IMR-90 (cell line): Measurements from ENCODE around the gene AMIGO1. TPM values are rescaled to one million over a fixed set of nuclear protein-coding genes. Genes with fewer than 3 reads are reported as not detected.

Source experiments
- ATAC-seq: fragments of 200-7000 bp; cut with Tn5 transposase; 2 replicates; pipeline ENCODE4 v1.9.1; 2020; ENCODE audit warnings: low read depth, mild to moderate bottlenecking, moderate library complexity
- BruUV-seq: library from RNA; stranded (reverse); fragments of 400-500 nt; replicated peaks from 2 replicates; lab custom pipeline; 2021; lab: Mats Ljungman, UMichigan
- CTCF ChIA-PET: fragments of 300-600 bp; formaldehyde crosslinking; extraction: SDS; loops from one replicate; lab custom pipeline; 2021; ENCODE audit warnings: antibody characterized with exemption; lab: Yijun Ruan, JAX
- POLR2A ChIA-PET: fragments of 300-600 bp; sonication (Branson Sonifier 250); formaldehyde crosslinking; loops from one replicate; lab custom pipeline; 2022; ENCODE audit warnings: antibody characterized with exemption; ENCODE audit not compliant: unreplicated experiment; lab: Charles Lee
- DNase-seq: peaks from one replicate; pipeline ENCODE4 v3.0.0; 2013
- H2AFZ ChIP-seq: replicated peaks from 2 replicates; pipeline ENCODE3; 2013; ENCODE audit warnings: low read length, mild to moderate bottlenecking; ENCODE audit not compliant: poor library complexity
- H2AK5ac ChIP-seq: 2 replicates; pipeline ENCODE4 v1.6.1; 2013; ENCODE audit warnings: low read depth, low read length, inconsistent platforms
- H2AK9ac ChIP-seq: replicated peaks from 2 replicates; pipeline ENCODE3; 2013; ENCODE audit warnings: mild to moderate bottlenecking, low read depth, low read length, moderate library complexity; ENCODE audit not compliant: poor library complexity
- H2BK120ac ChIP-seq: 2 replicates; pipeline ENCODE4 v1.6.1; 2013; ENCODE audit warnings: low read depth, low read length, inconsistent platforms
- H2BK15ac ChIP-seq: 3 replicates; pipeline ENCODE4 v1.6.1; 2013; ENCODE audit warnings: low read depth, low read length, inconsistent platforms
- H2BK20ac ChIP-seq: 2 replicates; pipeline ENCODE4 v1.6.1; 2013; ENCODE audit warnings: low read depth, mild to moderate bottlenecking, inconsistent platforms, low read length, moderate library complexity
- H2BK5ac ChIP-seq: 2 replicates; pipeline ENCODE4 v1.6.1; 2013; ENCODE audit warnings: mild to moderate bottlenecking, low read depth, low read length, inconsistent platforms; ENCODE audit not compliant: poor library complexity, severe bottlenecking
- H3K14ac ChIP-seq: replicated peaks from 2 replicates; pipeline ENCODE4 v1.6.1; 2013; ENCODE audit warnings: low read depth, low read length, inconsistent platforms
- H3K18ac ChIP-seq: 2 replicates; pipeline ENCODE4 v1.6.1; 2013; ENCODE audit warnings: low read depth, low read length, control low read depth
- H3K23ac ChIP-seq: 2 replicates; pipeline ENCODE4 v1.6.1; 2013; ENCODE audit warnings: low read depth, low read length, inconsistent platforms
- H3K27ac ChIP-seq: 2 replicates; pipeline ENCODE4 v1.5.1; 2013; ENCODE audit warnings: mild to moderate bottlenecking, control low read depth, low read length; ENCODE audit not compliant: insufficient read depth
- H3K27me3 ChIP-seq: 2 replicates; pipeline ENCODE4 v1.6.1; 2013; ENCODE audit warnings: low read length; ENCODE audit not compliant: control insufficient read depth, insufficient read depth
- H3K36me3 ChIP-seq: 2 replicates; pipeline ENCODE4 v1.6.1; 2013; ENCODE audit warnings: low read length, mixed read lengths; ENCODE audit not compliant: control insufficient read depth, insufficient read depth
- H3K4ac ChIP-seq: 2 replicates; pipeline ENCODE4 v1.6.1; 2013; ENCODE audit warnings: low read depth, low read length, inconsistent platforms
- H3K4me1 ChIP-seq: 2 replicates; pipeline ENCODE4 v1.6.1; 2013; ENCODE audit warnings: low read length, mixed read lengths; ENCODE audit not compliant: control insufficient read depth, insufficient read depth
- H3K4me2 ChIP-seq: 2 replicates; pipeline ENCODE4 v1.6.1; 2013; ENCODE audit warnings: low read depth, mild to moderate bottlenecking, control low read depth, low read length, moderate library complexity
- H3K4me3 ChIP-seq: 2 replicates; pipeline ENCODE4 v1.5.1; 2013; ENCODE audit warnings: low read depth, mild to moderate bottlenecking, control low read depth, low read length, moderate library complexity; ENCODE audit not compliant: insufficient read depth
- H3K56ac ChIP-seq: 2 replicates; pipeline ENCODE4 v1.6.1; 2013; ENCODE audit warnings: low read length, inconsistent platforms; ENCODE audit not compliant: insufficient read depth; ENCODE audit errors: extremely low read depth
- H3K79me1 ChIP-seq, 2 experiments: 2 replicates each; pipeline ENCODE4 v1.6.1; 2013; ENCODE audit warnings: low read length in 2 of 2, inconsistent platforms in 1 of 2, low read depth in 1 of 2
- H3K9ac ChIP-seq: 2 replicates; pipeline ENCODE4 v1.6.1; 2013; ENCODE audit warnings: low read depth, low read length, control low read depth
- H3K9me1 ChIP-seq: 2 replicates; pipeline ENCODE4 v1.6.1; 2013; ENCODE audit warnings: low read length, inconsistent platforms; ENCODE audit not compliant: insufficient read depth
- H3K9me3 ChIP-seq: 2 replicates; pipeline ENCODE4 v1.6.1; 2013; ENCODE audit warnings: low read length; ENCODE audit not compliant: control insufficient read depth, insufficient read depth
- H4K20me1 ChIP-seq: 2 replicates; pipeline ENCODE4 v1.6.1; 2013; ENCODE audit warnings: low read length, inconsistent platforms; ENCODE audit not compliant: insufficient read depth
- H4K5ac ChIP-seq: 2 replicates; pipeline ENCODE4 v1.6.1; 2013; ENCODE audit warnings: mild to moderate bottlenecking, low read depth, low read length, control low read depth
- H4K8ac ChIP-seq, 2 experiments: 2 replicates each; pipeline ENCODE4 v1.6.1; 2013; ENCODE audit warnings: low read depth in 2 of 2, low read length in 2 of 2, control low read depth in 1 of 2, inconsistent platforms in 1 of 2
- H4K91ac ChIP-seq: 2 replicates; pipeline ENCODE4 v1.6.1; 2013; ENCODE audit warnings: low read depth, low read length, inconsistent platforms; ENCODE audit not compliant: insufficient read depth
- BHLHE40 ChIP-seq: fragments of 150-350 bp; IDR thresholded peaks from 2 replicates; pipeline ENCODE4 v1.6.1; 2016; ENCODE audit warnings: mild to moderate bottlenecking, low read depth, low read length
- CEBPB ChIP-seq: IDR thresholded peaks from 2 replicates; pipeline ENCODE4 v1.6.1; 2012; ENCODE audit warnings: low read depth, low read length, improper control_type of control experiment
- CHD1 ChIP-seq: IDR thresholded peaks from 2 replicates; pipeline ENCODE4 v1.6.1; 2012; ENCODE audit warnings: low read depth, low read length, improper control_type of control experiment
- CTCF ChIP-seq: conservative IDR thresholded peaks from 2 replicates; pipeline ENCODE4 v1.5.1; 2012; ENCODE audit warnings: mild to moderate bottlenecking, low read depth, low read length, improper control_type of control experiment
- MAFK ChIP-seq: IDR thresholded peaks from 2 replicates; pipeline ENCODE4 v1.6.1; 2012; ENCODE audit warnings: low read depth, low read length, improper control_type of control experiment
- POLR2A ChIP-seq: IDR thresholded peaks from 2 replicates; pipeline ENCODE4 v1.6.1; 2012; ENCODE audit warnings: mild to moderate bottlenecking, low read depth, low read length
- RCOR1 ChIP-seq: IDR thresholded peaks from 2 replicates; pipeline ENCODE4 v1.6.1; 2012; ENCODE audit warnings: mild to moderate bottlenecking, low read length, improper control_type of control experiment; ENCODE audit not compliant: insufficient replicate concordance
- RFX5 ChIP-seq: IDR thresholded peaks from 2 replicates; pipeline ENCODE4 v1.8.0; 2012; ENCODE audit warnings: low read depth, mild to moderate bottlenecking, low read length, moderate library complexity
- SMC3 ChIP-seq: fragments of 150-350 bp; IDR thresholded peaks from 2 replicates; pipeline ENCODE4 v1.6.1; 2016; ENCODE audit warnings: low read depth, mild to moderate bottlenecking, antibody characterized with exemption, low read length, moderate library complexity
- USF2 ChIP-seq: fragments of 150-350 bp; IDR thresholded peaks from 2 replicates; pipeline ENCODE4 v1.6.1; 2017; ENCODE audit warnings: mild to moderate bottlenecking, antibody characterized with exemption, low read length, low read depth
- WGBS, 2 experiments: methylation state at CpG; one replicate each; pipeline versions ENCODE4 v1.1.5 to v1.1.7; 2013; ENCODE audit warnings: missing lambda C conversion rate in 2 of 2; ENCODE audit not compliant: insufficient read length in 1 of 2; ENCODE audit errors: extremely low coverage in 2 of 2; 5-methylcytosine and 5-hydroxymethylcytosine counted together
- dilution Hi-C: fragments of 300-500 bp; cut with HindIII; formaldehyde crosslinking; loops from one replicate; pipeline ENCODE4 v1.14.3; 2018; ENCODE audit warnings: low sequenced_read_pairs; ENCODE audit not compliant: unreplicated experiment
- in situ Hi-C: fragments of 300-500 bp; cut with MboI; formaldehyde crosslinking; loops from 3 replicates; pipeline ENCODE4 v1.14.3; 2019; ENCODE audit warnings: low sequenced_read_pairs, inconsistent platforms, mixed read lengths
- intact Hi-C: fragments of 100-400 bp; cut with micrococcal nuclease; formaldehyde crosslinking; loops from 2 replicates; pipeline ENCODE4 v1.10.0; 2022
- polyA plus RNA-seq, 3 experiments: library from polyadenylated mRNA; depleted of rRNA; stranded (reverse); fragments of >200 nt; gene quantifications; 2 replicates each; pipeline ENCODE4 v1.2.3, GENCODE V29; 2012; ENCODE audit warnings: low replicate concordance in 1 of 3
- total RNA-seq: library from RNA; depleted of rRNA; stranded (reverse); fragments of >200 nt; gene quantifications from 2 replicates; pipeline ENCODE4 v1.2.3, GENCODE V29; 2012
- TF ChIP-seq, protein P1 (sequence below): fragments of 150-350 bp; IDR thresholded peaks from 2 replicates; pipeline ENCODE4 v1.6.1; 2016; ENCODE audit warnings: low read depth, mild to moderate bottlenecking, low read length, moderate library complexity, borderline replicate concordance

Gene AMIGO1
- total and polyA plus RNA-seq, 2 of the 4 experiments (the other 2 are of a cell fraction), result 1.5 to 1.6 TPM

DNA sequence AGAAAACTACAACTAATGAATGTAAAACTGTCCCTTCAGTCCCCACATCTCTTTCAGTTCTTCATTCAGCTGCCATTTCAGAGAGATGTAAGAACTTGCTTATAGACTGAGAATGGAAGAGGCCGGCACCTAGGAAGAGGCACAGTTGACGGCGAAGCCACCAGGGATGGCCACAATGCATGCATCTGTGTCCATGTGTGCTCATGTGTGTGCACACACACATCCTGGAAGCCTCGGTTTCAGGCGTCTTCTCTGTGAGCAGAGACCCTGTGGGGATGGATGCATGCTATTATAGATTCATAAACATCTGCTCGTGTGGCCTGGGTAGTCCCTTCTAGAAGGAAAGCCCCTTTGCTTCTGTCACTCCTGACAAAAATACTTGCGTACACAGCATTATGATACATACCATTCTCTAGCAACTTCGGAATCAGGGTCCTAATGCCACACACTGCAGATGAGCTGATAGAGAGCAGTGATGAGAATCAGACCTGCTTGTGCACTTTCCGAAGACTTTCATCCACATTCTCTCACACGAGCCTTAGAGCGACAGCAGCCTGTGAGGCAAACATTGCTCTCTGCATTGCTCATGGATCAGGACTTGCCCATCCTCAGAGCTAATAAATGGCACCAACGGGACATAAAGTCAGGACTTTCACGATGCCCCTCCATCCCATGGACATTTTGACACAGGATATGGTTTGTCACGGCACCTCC is 17.7 kb upstream of the AMIGO1 start:
- ATAC-seq, result no peak
- no peak overlapping the region for H2BK15ac ChIP-seq
- DNase-seq, result no peak
- no peaks in the 10 kb centered on the region; the same call in 1 of the 2 replicates for H3K9me1 ChIP-seq
- no peaks in the 10 kb centered on the region for H3K9me3 ChIP-seq
- H4K20me1 ChIP-seq, result no peaks in the 10 kb centered on the region
- no peak overlapping the region for H2AFZ ChIP-seq
- dilution Hi-C loops (no loop called here), intact Hi-C loops (no loop called here), in situ Hi-C loops (no loop called here)
- no peak overlapping the region for H2BK20ac ChIP-seq
- H3K4ac ChIP-seq, result no peak overlapping the region
- no peak overlapping the region for H4K91ac ChIP-seq
- H2BK5ac ChIP-seq, result no peak overlapping the region
- H3K56ac ChIP-seq, result no peak overlapping the region
- H3K36me3 ChIP-seq, result no peaks in the 10 kb centered on the region
- no peak overlapping the region for H2AK5ac ChIP-seq
- no peak overlapping the region for H3K23ac ChIP-seq
- no peak for TF ChIP-seq CEBPB
- no peak for TF ChIP-seq POLR2A
- TF ChIP-seq RFX5, result no peak
- no peak for TF ChIP-seq MAFK
- no peak for TF ChIP-seq USF2
- TF ChIP-seq RCOR1, result no peak
- no peak for TF ChIP-seq CHD1
- no peak for TF ChIP-seq BHLHE40
- TF ChIP-seq, protein P1, sequence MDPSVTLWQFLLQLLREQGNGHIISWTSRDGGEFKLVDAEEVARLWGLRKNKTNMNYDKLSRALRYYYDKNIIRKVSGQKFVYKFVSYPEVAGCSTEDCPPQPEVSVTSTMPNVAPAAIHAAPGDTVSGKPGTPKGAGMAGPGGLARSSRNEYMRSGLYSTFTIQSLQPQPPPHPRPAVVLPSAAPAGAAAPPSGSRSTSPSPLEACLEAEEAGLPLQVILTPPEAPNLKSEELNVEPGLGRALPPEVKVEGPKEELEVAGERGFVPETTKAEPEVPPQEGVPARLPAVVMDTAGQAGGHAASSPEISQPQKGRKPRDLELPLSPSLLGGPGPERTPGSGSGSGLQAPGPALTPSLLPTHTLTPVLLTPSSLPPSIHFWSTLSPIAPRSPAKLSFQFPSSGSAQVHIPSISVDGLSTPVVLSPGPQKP, result no peak
- no peak for TF ChIP-seq CTCF
- TF ChIP-seq SMC3, result no peak
- no peak overlapping the region for H3K4me2 ChIP-seq
- no peak overlapping the region for H2BK120ac ChIP-seq
- BruUV-seq, result no TSS peak
- H3K27me3 ChIP-seq, result peaks cover 18% of the 10 kb centered on the region
- H4K5ac ChIP-seq, result no peak overlapping the region
- H3K14ac ChIP-seq, result no peak overlapping the region
- no peak overlapping the region for H2AK9ac ChIP-seq
- H3K27ac ChIP-seq, result no peak overlapping the region
- WGBS, 2 experiments, result 73% methylated on average over 6 of the region's 14 CpGs; no CpG with 5 or more reads in 1 of the 2 experiments
- no peaks in the 10 kb centered on the region for H3K79me1 ChIP-seq
- POLR2A ChIA-PET, result no interaction called here
- H3K18ac ChIP-seq, result no peak overlapping the region
- no peak overlapping the region for H3K4me3 ChIP-seq
- no peak overlapping the region for H3K9ac ChIP-seq
- CTCF ChIA-PET, result interaction anchor here (1.3 kb wide), 1 partner anchor 37 kb away, joined by 4 read pairs; no protein-coding TSS in a partner anchor
- no peak overlapping the region for H4K8ac ChIP-seq
- peaks cover 3% of the 10 kb centered on the region; the same call in 1 of the 2 replicates for H3K4me1 ChIP-seq
